Spinal cord (tissue), 10 donors: ENCODE results near the gene TBL2. TPM values are rescaled to one million over a fixed set of nuclear protein-coding genes. Genes with fewer than 3 reads are reported as not detected.

ENCODE experiments used
- DNase-seq, 6 donors: peaks; one replicate each; pipeline versions ENCODE4 v3.0.0 to v3.0.0-alpha.2; 2013 to 2015; ENCODE audit warnings: low spot score in 6 of 6, low read depth in 4 of 6
- H3K27ac ChIP-seq: one replicate; pipeline ENCODE4 v1.5.1; 2013; ENCODE audit warnings: low read depth, low read length, control low read depth
- H3K27me3 ChIP-seq: one replicate; pipeline ENCODE4 v1.6.1; 2013; ENCODE audit warnings: low read length; ENCODE audit not compliant: control insufficient read depth, insufficient read depth
- H3K36me3 ChIP-seq: one replicate; pipeline ENCODE4 v1.6.1; 2013; ENCODE audit warnings: low read length; ENCODE audit not compliant: control insufficient read depth, insufficient read depth
- H3K4me1 ChIP-seq: one replicate; pipeline ENCODE4 v1.6.1; 2013; ENCODE audit warnings: low read length; ENCODE audit not compliant: control insufficient read depth, insufficient read depth
- H3K4me3 ChIP-seq: one replicate; pipeline ENCODE4 v1.5.1; 2013; ENCODE audit warnings: low read depth, low read length, control low read depth
- H3K9me3 ChIP-seq: one replicate; pipeline ENCODE4 v1.6.1; 2013; ENCODE audit warnings: low read length; ENCODE audit not compliant: control insufficient read depth, insufficient read depth
- WGBS: methylation state at CpG from one replicate; pipeline ENCODE4 v1.1.5; 2013; ENCODE audit warnings: missing lambda C conversion rate; ENCODE audit not compliant: insufficient coverage; 5-methylcytosine and 5-hydroxymethylcytosine counted together
- polyA plus RNA-seq, 2 donors: library from polyadenylated mRNA; unstranded; fragments of 120-200 nt; gene quantifications; one replicate each; pipeline ENCODE4 v1.2.1, GENCODE V29; 2013; ENCODE audit not compliant: insufficient read length in 2 of 2
- total RNA-seq, 2 donors: library from RNA; depleted of rRNA in 1 of 2; stranded (reverse); fragments of 120-200 nt in 1 of 2; fragments of >200 nt in 1 of 2; gene quantifications; one replicate each; pipeline versions ENCODE4 v1.2.3 to v1.2.4, GENCODE V29; 2013 to 2014
- donor health status: healthy.

TBL2 gene
- total and polyA plus RNA-seq, 4 donors = 32.3 to 50.3 (median 41.0) TPM

GRCh38 chr7:73521636-73522104 is 56.7 kb downstream of the TBL2 start:
- Histone ChIP-seq H3K27ac (peak overlapping the region; percentile 93), H3K4me1 (peaks cover 17% of the 10 kb centered on the region), H3K9me3 (no peaks in the 10 kb centered on the region), H3K36me3 (peaks cover 10% of the 10 kb centered on the region), H3K27me3 (no peaks in the 10 kb centered on the region), H3K4me3 (peak overlapping the region; percentile 71)
- WGBS = under 1% methylated on average over 59 of the region's 62 CpGs
- peak in 4 of 6 donors; percentile 7 to 42 (median 22) for DNase-seq

GRCh38 chr7:73520673-73521635 is 57.4 kb downstream of the TBL2 start:
- Histone ChIP-seq H3K27me3 (no peaks in the 10 kb centered on the region), H3K4me3 (peak overlapping the region; percentile 71), H3K4me1 (peaks cover 17% of the 10 kb centered on the region), H3K9me3 (no peaks in the 10 kb centered on the region), H3K36me3 (peaks cover 17% of the 10 kb centered on the region), H3K27ac (peak overlapping the region; percentile 26)
- 2% methylated on average over 23 of the region's 36 CpGs for WGBS
- peak in 2 of 6 donors; percentile 4 to 21 for DNase-seq

- 82% methylated on average over 12 of the region's 18 CpGs for WGBS
- Histone ChIP-seq H3K27me3 (no peaks in the 10 kb centered on the region), H3K4me1 (peaks cover 17% of the 10 kb centered on the region), H3K36me3 (peaks cover 23% of the 10 kb centered on the region), H3K27ac (no peak overlapping the region), H3K4me3 (peak overlapping the region; percentile 71), H3K9me3 (no peaks in the 10 kb centered on the region)
- DNase-seq = no peak
These were observed 58.3 kb downstream of the TBL2 start for GRCh38 chr7:73519867-73520672.

- WGBS = 76% methylated on average over 5 of the region's 5 CpGs
- no peak for DNase-seq
- Histone ChIP-seq H3K27me3 (no peaks in the 10 kb centered on the region), H3K27ac (no peak overlapping the region), H3K4me1 (peaks cover 17% of the 10 kb centered on the region), H3K36me3 (peaks cover 29% of the 10 kb centered on the region), H3K4me3 (no peak overlapping the region), H3K9me3 (no peaks in the 10 kb centered on the region)
These were observed 59.9 kb downstream of the TBL2 start for GRCh38 chr7:73518470-73518869.

Other genes starting within 250 kb of the TBL2 start
- gene FZD9, start 144.8 kb downstream of the TBL2 start, total RNA-seq = 1 to 10 TPM; 2.8 to 4.9 TPM
- gene FZD9, start 144.8 kb downstream of the TBL2 start, polyA plus RNA-seq = 1 to 10 TPM; 5.4 to 5.8 TPM
- 10 to 100 TPM; 49.6 to 63.9 TPM for gene BAZ1B, start 56.3 kb downstream of the TBL2 start, total RNA-seq
- gene BAZ1B, start 56.3 kb downstream of the TBL2 start, polyA plus RNA-seq = 10 to 100 TPM; 42.8 to 50.6 TPM
- 10 to 100 TPM in 1 of 2 donors, 1 to 10 TPM in 1; 8.2 to 11.3 TPM for gene BCL7B, start 20.9 kb downstream of the TBL2 start, total RNA-seq
- gene BCL7B, start 20.9 kb downstream of the TBL2 start, polyA plus RNA-seq = 10 to 100 TPM; 41.5 to 42.5 TPM
- 1 to 10 TPM in 1 of 2 donors, under 1 TPM in 1; 0.55 to 1.5 TPM for gene MLXIPL, start 45.9 kb upstream of the TBL2 start, total RNA-seq
- gene MLXIPL, start 45.9 kb upstream of the TBL2 start, polyA plus RNA-seq = 1 to 10 TPM; 2.9 to 4.4 TPM
- gene VPS37D, start 89.3 kb upstream of the TBL2 start, total RNA-seq = 10 to 100 TPM in 1 of 2 donors, 1 to 10 TPM in 1; 8.9 to 13.6 TPM
- gene VPS37D, start 89.3 kb upstream of the TBL2 start, polyA plus RNA-seq = 10 to 100 TPM; 28.3 to 29.2 TPM
- 1 to 10 TPM; 3.5 to 6.6 TPM for gene DNAJC30, start 104.9 kb upstream of the TBL2 start, total RNA-seq
- 10 to 100 TPM; 13.2 to 13.5 TPM for gene DNAJC30, start 104.9 kb upstream of the TBL2 start, polyA plus RNA-seq
- gene BUD23, start 105.0 kb upstream of the TBL2 start, total RNA-seq = 10 to 100 TPM; 24.6 to 37.5 TPM
- gene BUD23, start 105.0 kb upstream of the TBL2 start, polyA plus RNA-seq = 100 to 1,000 TPM in 1 of 2 donors, 10 to 100 TPM in 1; 74.1 to 107 TPM
- 10 to 100 TPM; 15.6 to 25.8 TPM for gene STX1A, start 141.1 kb upstream of the TBL2 start, total RNA-seq
- gene STX1A, start 141.1 kb upstream of the TBL2 start, polyA plus RNA-seq = 10 to 100 TPM; 57.4 to 65.9 TPM
- 10 to 100 TPM in 1 of 2 donors, 1 to 10 TPM in 1; 9.9 to 22.3 TPM for gene ABHD11, start 160.2 kb upstream of the TBL2 start, total RNA-seq
- gene ABHD11, start 160.2 kb upstream of the TBL2 start, polyA plus RNA-seq = 10 to 100 TPM; 15.1 to 16.4 TPM
- 1 to 10 TPM in 1 of 2 donors, not detected in 1; 3.9 TPM for gene CLDN3, start 191.7 kb upstream of the TBL2 start, total RNA-seq
- gene CLDN3, start 191.7 kb upstream of the TBL2 start, polyA plus RNA-seq = under 1 TPM; 0.67 to 0.81 TPM